HCT116 (cell line): ENCODE results near the gene S100PBP. TPM values are rescaled to one million over a fixed set of nuclear protein-coding genes. Genes with fewer than 3 reads are reported as not detected.
A peak's percentile ranks its signal among the peaks of the same experiment; 100 is the strongest.

Source experiments
- ATAC-seq: fragments of 200-7000 bp; cut with Tn5 transposase; 2 replicates; pipeline ENCODE4 v1.9.1; 2020; ENCODE audit warnings: mild to moderate bottlenecking, moderate library complexity
- BruUV-seq: library from RNA; stranded (reverse); fragments of 400-500 nt; replicated peaks from 2 replicates; lab custom pipeline; 2021; lab: Mats Ljungman, UMichigan
- CTCF ChIA-PET: fragments of 300-600 bp; sonication (Branson Sonifier 250); formaldehyde crosslinking; loops from one replicate; lab custom pipeline; 2021; ENCODE audit warnings: antibody characterized with exemption; lab: Charles Lee
- POLR2A ChIA-PET: fragments of 300-600, 350-600 bp; sonication (Branson Sonifier 250); formaldehyde crosslinking; loops from one replicate; lab custom pipeline; 2021; ENCODE audit warnings: antibody characterized with exemption; lab: Charles Lee
- RAD21 ChIA-PET, 2 experiments: fragments of 300-600 bp; sonication (Branson Sonifier 250); formaldehyde crosslinking; loops; one replicate each; lab custom pipeline; 2023; ENCODE audit warnings: low total read pairs in 2 of 2; ENCODE audit not compliant: uncharacterized antibody in 2 of 2, unreplicated experiment in 2 of 2, low non-redundant PET in 1 of 2; lab: Charles Lee
- DNase-seq: peaks from one replicate; pipeline ENCODE4 v3.0.0-alpha.2; 2010; ENCODE audit warnings: low read depth, low spot score
- H2AFZ ChIP-seq: fragments of 200-600 bp; shearing (Covaris generic), sonication (generic); 2 replicates; pipeline ENCODE4 v1.6.1; 2017; ENCODE audit warnings: low read depth, mixed run types, mixed read lengths, antibody characterized with exemption, low read length; ENCODE audit not compliant: poor library complexity, severe bottlenecking
- H3K27ac ChIP-seq: 2 replicates; pipeline ENCODE4 v1.5.1; 2012; ENCODE audit warnings: low read depth, low read length
- H3K27me3 ChIP-seq: fragments of 200-600 bp; sonication (generic); 2 replicates; pipeline ENCODE4 v1.6.1; 2016; ENCODE audit warnings: mixed run types, low read length, mixed read lengths; ENCODE audit not compliant: insufficient read depth
- H3K36me3 ChIP-seq, 2 experiments: fragments of 200-500 bp in 1 of 2; fragments of 200-600 bp in 1 of 2; sonication (Bioruptor generic) in 1 of 2; sonication (generic) in 1 of 2; 2 replicates each; pipeline versions ENCODE4 v1.5.1 to v1.6.1; 2014 to 2016; ENCODE audit warnings: low read length in 2 of 2, inconsistent platforms in 1 of 2, mixed read lengths in 1 of 2, mixed run types in 1 of 2; ENCODE audit not compliant: insufficient read depth in 2 of 2, control insufficient read depth in 1 of 2
- H3K4me1 ChIP-seq, 2 experiments: fragments of 200-600 bp in 1 of 2; sonication (generic) in 1 of 2; 2 replicates each; pipeline versions ENCODE4 v1.5.1 to v1.6.1; 2012 to 2017; ENCODE audit warnings: low read length in 2 of 2, inconsistent platforms in 1 of 2, mild to moderate bottlenecking in 1 of 2, mixed read lengths in 1 of 2, mixed run types in 1 of 2, moderate library complexity in 1 of 2; ENCODE audit not compliant: insufficient read depth in 2 of 2, control insufficient read depth in 1 of 2
- H3K4me2 ChIP-seq: fragments of 200-600 bp; sonication (generic); 2 replicates; pipeline ENCODE4 v1.6.1; 2017; ENCODE audit warnings: mixed run types, low read length, mixed read lengths
- H3K4me3 ChIP-seq, 2 experiments: fragments of 200-600 bp in 1 of 2; sonication (generic) in 1 of 2; replicated peaks in 1 of 2; 2 replicates each; pipeline ENCODE4 v1.5.1; 2011 to 2016; ENCODE audit warnings: low read length in 2 of 2, control low read depth in 1 of 2, low read depth in 1 of 2, mild to moderate bottlenecking in 1 of 2, mixed read lengths in 1 of 2, mixed run types in 1 of 2
- H3K79me2 ChIP-seq: fragments of 200-600 bp; sonication (generic); 2 replicates; pipeline ENCODE4 v1.6.1; 2017; ENCODE audit warnings: mild to moderate bottlenecking, mixed run types, low read length, moderate library complexity, mixed read lengths; ENCODE audit not compliant: insufficient read depth
- H3K9ac ChIP-seq: fragments of 200-600 bp; sonication (generic); 2 replicates; pipeline ENCODE4 v1.6.1; 2016; ENCODE audit warnings: low read length, mixed read lengths
- H3K9me2 ChIP-seq: fragments of 200-600 bp; sonication (generic), shearing (Covaris generic); 2 replicates; pipeline ENCODE4 v1.6.1; 2017; ENCODE audit warnings: mixed run types, mild to moderate bottlenecking, moderate library complexity; ENCODE audit not compliant: insufficient read depth
- H3K9me3 ChIP-seq, 2 experiments: fragments of 200-500 bp in 1 of 2; fragments of 200-600 bp in 1 of 2; sonication (Bioruptor generic) in 1 of 2; sonication (generic) in 1 of 2; 2 replicates each; pipeline ENCODE4 v1.6.1; 2014 to 2017; ENCODE audit warnings: low read length in 2 of 2, mixed read lengths in 2 of 2, inconsistent platforms in 1 of 2, low read depth in 1 of 2, mild to moderate bottlenecking in 1 of 2, mixed run types in 1 of 2, moderate library complexity in 1 of 2; ENCODE audit not compliant: control insufficient read depth in 1 of 2, insufficient read depth in 1 of 2
- H4K20me1 ChIP-seq: fragments of 200-600 bp; sonication (generic), shearing (Covaris generic); 2 replicates; pipeline ENCODE4 v1.6.1; 2017; ENCODE audit warnings: mixed run types, mild to moderate bottlenecking, moderate library complexity; ENCODE audit not compliant: insufficient read depth
- ATF3 ChIP-seq: IDR thresholded peaks from 2 replicates; pipeline ENCODE4 v1.6.1; 2012
- CBX3 ChIP-seq: IDR thresholded peaks from 2 replicates; pipeline ENCODE4 v1.6.1; 2012; ENCODE audit warnings: low read depth
- CEBPB ChIP-seq: IDR thresholded peaks from 2 replicates; pipeline ENCODE4 v1.6.1; 2012; ENCODE audit warnings: low read depth
- FOSL1 ChIP-seq: IDR thresholded peaks from 2 replicates; pipeline ENCODE4 v1.6.1; 2012; ENCODE audit warnings: low read depth
- JUND ChIP-seq: IDR thresholded peaks from 2 replicates; pipeline ENCODE4 v1.6.1; 2012
- POLR2A ChIP-seq: IDR thresholded peaks from 2 replicates; pipeline ENCODE4 v1.7.0; 2011; ENCODE audit warnings: borderline replicate concordance; ENCODE audit not compliant: insufficient read depth, insufficient read length; ENCODE audit errors: extremely low read depth
- POLR2AphosphoS5 ChIP-seq: IDR thresholded peaks from 2 replicates; pipeline ENCODE4 v1.6.1; 2011; ENCODE audit warnings: mild to moderate bottlenecking, low read depth, low read length, moderate library complexity
- ZBTB33 ChIP-seq: IDR thresholded peaks from 2 replicates; pipeline ENCODE4 v1.6.1; 2011; ENCODE audit warnings: mild to moderate bottlenecking, low read length, moderate library complexity; ENCODE audit not compliant: insufficient replicate concordance; ENCODE audit errors: extremely low read depth
- intact Hi-C: fragments of 100-400 bp; cut with micrococcal nuclease; formaldehyde crosslinking; loops from 2 replicates; pipeline ENCODE4 v1.10.0; 2022
- total RNA-seq: library from RNA; stranded (reverse); gene quantifications from one replicate; pipeline ENCODE4 v1.2.1, GENCODE V29; 2021; ENCODE audit not compliant: unreplicated experiment

S100PBP gene
- total RNA-seq, 1 experiment from 2014 or later = 38.2 TPM

GRCh38 chr1:32813941-32814739, 3.3 kb upstream of the S100PBP start:
- Histone ChIP-seq H3K79me2 (peaks cover 91% of the 10 kb centered on the region), H3K9me2 (no peaks in the 10 kb centered on the region), H3K9ac (peak overlapping the region; percentile 38), H4K20me1 (peaks cover 10% of the 10 kb centered on the region; the same call in 1 of the 2 replicates), H3K36me3 (peaks cover 14 to 31% of the 10 kb centered on the region in 2 experiments; a peak in 3 of 4 replicates), H2AFZ (no peak overlapping the region), H3K9me3 (no peaks in the 10 kb centered on the region), H3K4me1 (peaks cover 17 to 30% of the 10 kb centered on the region in 2 experiments), H3K4me2 (peak overlapping the region; percentile 71), H3K4me3 (peak overlapping the region; percentile 22 to 98), H3K27me3 (no peaks in the 10 kb centered on the region), H3K27ac (peak overlapping the region; percentile 3; the same call in 1 of the 2 replicates)
- DNase-seq = peak; percentile 64
- ATAC-seq = no peak
- BruUV-seq = no TSS peak
- intact Hi-C loops = no loop called here
- ChIA-PET RAD21 (no interaction called here), CTCF (no interaction called here), POLR2A (no interaction called here)
- no peak for TF ChIP-seq POLR2A
- peak; percentile 55; the same call in 1 of the 2 replicates for TF ChIP-seq CBX3
- no peak for TF ChIP-seq ZBTB33
- TF ChIP-seq FOSL1 = peak; percentile 84
- peak; percentile 90 for TF ChIP-seq CEBPB
- peak; percentile 82; the same call in 1 of the 2 replicates for TF ChIP-seq ATF3
- TF ChIP-seq JUND = peak; percentile 78
- TF ChIP-seq POLR2AphosphoS5 = peak; percentile 20; the same call in 1 of the 2 replicates
